Epithelial cell of proximal tubule (primary cell): ENCODE measurements around the gene NTSR1. TPM values are rescaled to one million over a fixed set of nuclear protein-coding genes. Genes with fewer than 3 reads are reported as not detected.

Experiments
- DNase-seq: peaks from one replicate; pipeline ENCODE4 v3.0.0-alpha.2; 2011; ENCODE audit warnings: low read depth
- H3K4me3 ChIP-seq: 2 replicates; pipeline ENCODE4 v1.5.1; 2011; ENCODE audit warnings: low read depth, mild to moderate bottlenecking, low read length
- CTCF ChIP-seq: conservative IDR thresholded peaks from 2 replicates; pipeline ENCODE4 v1.5.1; 2012; ENCODE audit warnings: low read depth, mild to moderate bottlenecking, low read length
- total RNA-seq: library from RNA; depleted of rRNA; stranded (reverse); fragments of >200 nt; gene quantifications from 2 replicates; pipeline ENCODE4 v1.2.3, GENCODE V29; 2015

Gene NTSR1
- total RNA-seq, 1 donor from 2014 or later, result not detected

- DNase-seq, result no peak
- TF ChIP-seq CTCF, result no peak
Measured at GRCh38 chr20:62675156-62675876, 33.3 kb upstream of the NTSR1 start.

GRCh38 chr20:62675877-62676260 is 32.8 kb upstream of the NTSR1 start:
- no peak for TF ChIP-seq CTCF
- no peak for DNase-seq
- no peak overlapping the region for H3K4me3 ChIP-seq

More at GRCh38 chr20:62675156-62675876, 33.3 kb upstream of the NTSR1 start:
- no peak overlapping the region for H3K4me3 ChIP-seq

GRCh38 chr20:62676976-62677375 is 31.7 kb upstream of the NTSR1 start:
- no peak for TF ChIP-seq CTCF
- H3K4me3 ChIP-seq, result no peak overlapping the region
- no peak for DNase-seq

GRCh38 chr20:62677678-62678077 is 31.0 kb upstream of the NTSR1 start:
- no peak for DNase-seq
- TF ChIP-seq CTCF, result no peak
- H3K4me3 ChIP-seq, result no peak overlapping the region

- no peak for DNase-seq
- no peak overlapping the region for H3K4me3 ChIP-seq
- TF ChIP-seq CTCF, result no peak
Measured at GRCh38 chr20:62678553-62678952, 30.1 kb upstream of the NTSR1 start.

- DNase-seq, result no peak
- H3K4me3 ChIP-seq, result no peak overlapping the region
- TF ChIP-seq CTCF, result no peak
Measured at GRCh38 chr20:62679978-62680589, 28.6 kb upstream of the NTSR1 start.
